GM21825 (cell line): Measurements from ENCODE around the gene PARD3.
"Not testable (repeated sequence)": the region's sequence is repeated elsewhere in the genome, so short reads cannot be mapped to it uniquely, and the experiment has no call there.

Source experiments
- ATAC-seq: cut with Tn5 transposase; IDR thresholded peaks from one replicate; pipeline ENCODE4 v1.9.1; 2021; ENCODE audit warnings: mild to moderate bottlenecking, moderate library complexity; ENCODE audit not compliant: unreplicated experiment

Gene PARD3

DNA sequence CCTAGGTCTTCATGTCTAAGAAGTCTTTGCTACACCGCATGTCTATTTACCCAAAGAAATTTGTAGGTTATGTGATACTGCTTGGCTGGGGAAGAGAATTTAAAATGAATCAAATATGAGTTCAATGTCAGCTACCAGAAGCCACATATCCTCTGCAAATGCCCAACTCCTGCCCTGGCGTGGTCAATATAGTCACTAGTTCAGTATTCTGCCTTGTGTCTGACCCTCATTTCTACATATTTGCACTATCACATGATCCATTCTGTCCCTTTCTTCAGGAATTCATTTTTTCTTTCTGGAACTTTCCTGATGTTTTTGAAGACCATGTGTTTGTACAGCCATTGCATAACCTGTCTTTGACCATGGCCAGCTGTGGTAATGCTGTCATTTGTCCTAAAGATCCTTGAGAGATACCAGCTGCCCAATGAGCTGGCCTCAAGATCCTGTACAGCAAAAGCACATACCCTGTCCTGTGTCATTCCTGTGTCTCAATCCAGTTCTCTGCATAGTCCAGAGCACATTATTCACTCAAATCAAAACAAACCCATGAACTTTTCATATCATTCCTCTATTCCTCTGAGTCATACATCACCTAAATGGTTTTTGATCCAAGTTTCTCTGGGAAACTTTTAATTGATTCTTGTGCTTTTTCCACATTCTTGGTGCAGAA is 524.5 kb downstream of the PARD3 start:
- ATAC-seq = no peak

GRCh38 chr10:34288634-34289033 is 526.5 kb downstream of the PARD3 start:
- ATAC-seq = no peak

DNA sequence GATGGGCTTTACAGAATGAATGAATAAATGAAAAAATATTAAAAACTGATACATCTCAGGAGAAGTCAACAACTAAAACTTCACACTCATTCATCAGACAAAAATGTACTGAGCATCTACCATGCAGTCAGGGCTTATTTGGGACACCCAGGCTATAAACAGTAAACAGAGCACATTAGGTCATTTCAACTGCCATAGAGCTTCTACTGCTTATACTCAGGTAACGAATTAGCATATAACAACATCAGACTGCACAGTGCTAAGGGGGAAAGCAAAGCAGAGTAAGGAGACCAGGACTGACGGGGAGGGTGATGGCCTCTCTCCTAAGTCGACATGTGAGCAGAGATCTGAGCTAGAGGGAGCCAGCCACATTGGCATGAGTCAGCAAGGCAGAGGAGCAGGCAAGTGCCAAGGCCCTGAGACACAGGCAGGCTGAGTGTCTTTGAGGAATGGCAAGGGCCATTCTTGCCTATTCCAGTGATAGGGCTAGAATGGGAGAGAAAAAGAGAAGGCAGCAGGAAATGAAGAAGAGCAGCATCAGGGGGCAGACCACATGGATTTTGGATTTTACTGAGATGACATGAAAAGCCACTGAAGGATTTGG is 528.9 kb downstream of the PARD3 start:
- no peak for ATAC-seq

GRCh38 chr10:34281661-34282582 is 533.2 kb downstream of the PARD3 start:
- no peak for ATAC-seq

DNA sequence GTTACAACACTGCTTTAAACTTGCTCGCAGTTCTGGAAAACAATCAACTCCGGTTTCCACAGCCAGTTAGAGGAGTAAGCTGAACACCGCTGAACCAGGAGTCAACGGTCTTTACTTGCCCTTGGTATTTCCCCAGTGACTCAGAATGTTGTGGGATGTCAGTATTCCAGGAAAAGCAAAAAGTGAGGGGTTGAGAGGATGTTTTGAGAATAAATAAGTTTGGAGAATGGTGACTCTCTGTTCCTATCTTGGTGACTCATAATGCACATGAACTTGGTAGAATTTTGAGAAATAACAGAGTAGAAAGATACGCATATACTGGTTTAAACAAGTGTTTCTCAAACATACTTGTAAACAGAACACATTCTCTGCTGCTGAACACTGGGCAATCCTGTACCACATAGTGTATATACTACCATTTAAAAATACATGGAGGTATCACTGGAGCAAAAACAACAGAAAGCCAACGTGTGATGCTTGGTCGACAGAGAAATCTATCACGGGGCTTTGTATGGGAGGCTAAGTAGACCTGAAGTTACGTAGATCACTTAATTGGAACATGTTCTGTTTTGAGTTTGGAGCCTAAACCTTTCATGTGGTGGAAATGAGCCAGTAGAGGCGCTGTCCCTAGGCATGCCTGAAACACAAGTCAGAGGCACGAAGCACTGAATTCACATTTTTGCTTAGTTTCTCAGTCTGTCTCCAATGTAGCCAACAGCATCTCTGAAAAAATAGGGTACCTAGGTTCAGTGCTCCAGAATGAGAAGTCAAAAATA is 534.3 kb downstream of the PARD3 start:
- no peak for ATAC-seq

GRCh38 chr10:34275626-34276130 is 539.4 kb downstream of the PARD3 start:
- no peak for ATAC-seq

GRCh38 chr10:34274906-34275305 is 540.2 kb downstream of the PARD3 start:
- ATAC-seq = no peak

DNA sequence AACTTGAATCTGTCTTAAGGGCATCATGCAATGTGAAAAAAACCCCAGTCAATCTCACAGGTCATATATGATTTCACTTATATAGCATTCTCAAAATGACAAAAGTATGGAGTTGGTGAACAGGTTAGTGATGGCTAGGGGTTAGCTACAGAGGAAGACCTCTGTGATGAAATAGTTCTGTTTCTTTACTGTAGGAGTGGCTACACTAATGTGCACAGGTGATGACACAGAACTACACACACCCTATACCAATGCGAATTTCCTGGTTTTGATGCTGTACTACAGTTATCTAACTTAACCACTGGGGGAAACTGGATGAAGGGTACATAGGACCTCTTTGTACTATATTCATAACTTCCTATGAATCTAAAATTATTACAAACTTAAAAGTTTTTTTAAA is 541.8 kb downstream of the PARD3 start:
- no peak for ATAC-seq

DNA sequence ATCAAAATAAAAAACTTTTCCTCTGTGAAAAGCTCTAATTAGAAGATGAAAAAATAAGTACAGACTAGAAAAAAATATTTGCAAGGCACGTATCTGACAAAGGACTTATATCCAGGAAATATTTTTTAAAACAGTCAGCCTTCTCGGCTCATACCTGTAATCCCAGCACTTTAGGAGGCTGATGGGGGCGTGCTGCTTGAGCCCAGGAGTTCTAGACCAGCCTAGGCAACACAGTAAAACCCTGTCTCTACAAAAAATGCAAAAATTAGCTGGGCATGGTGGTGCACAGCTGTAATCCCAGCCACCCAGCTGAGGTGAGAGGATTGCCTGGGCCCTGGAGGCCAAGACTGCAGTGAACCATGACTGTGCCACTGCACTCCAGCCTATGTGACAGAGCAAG is 542.8 kb downstream of the PARD3 start:
- ATAC-seq = no peak

DNA sequence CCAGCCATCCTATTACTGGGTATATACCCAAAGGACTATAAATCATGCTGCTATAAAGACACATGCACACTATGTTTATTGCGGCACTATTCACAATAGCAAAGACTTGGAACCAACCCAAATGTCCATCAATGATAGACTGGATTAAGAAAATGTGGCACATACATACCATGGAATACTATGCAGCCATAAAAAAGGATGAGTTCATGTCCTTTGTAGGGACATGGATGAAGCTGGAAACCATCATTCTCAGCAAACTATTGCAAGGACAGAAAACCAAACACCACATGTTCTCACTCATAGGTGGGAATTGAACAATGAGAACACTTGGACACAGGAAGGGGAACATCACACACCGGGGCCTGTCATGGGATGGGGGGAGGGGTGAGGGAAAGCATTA is 546.7 kb downstream of the PARD3 start:
- not testable (repeated sequence) for ATAC-seq

DNA sequence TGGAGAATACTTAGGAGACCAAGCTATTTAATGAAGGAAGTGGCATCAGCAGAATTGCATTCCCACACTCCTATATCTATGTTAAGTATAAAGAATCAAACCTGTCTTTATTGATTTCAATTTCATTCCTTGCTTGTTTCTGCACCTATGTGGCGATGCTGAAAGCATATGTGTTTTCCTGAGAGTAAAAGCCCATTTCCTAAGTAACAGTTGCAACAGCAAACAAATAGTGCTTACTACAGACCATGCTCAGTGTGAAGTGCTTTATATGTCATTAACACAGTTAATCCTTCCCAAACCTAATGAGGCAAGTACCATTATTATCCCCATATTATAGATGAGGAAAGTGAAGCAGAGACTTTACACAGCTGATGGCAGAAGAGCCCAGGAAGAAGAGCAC is 552.1 kb downstream of the PARD3 start:
- no peak for ATAC-seq

GRCh38 chr10:34260904-34261303 is 554.2 kb downstream of the PARD3 start:
- ATAC-seq = no peak

GRCh38 chr10:34256216-34256615 is 558.9 kb downstream of the PARD3 start:
- ATAC-seq = no peak

DNA sequence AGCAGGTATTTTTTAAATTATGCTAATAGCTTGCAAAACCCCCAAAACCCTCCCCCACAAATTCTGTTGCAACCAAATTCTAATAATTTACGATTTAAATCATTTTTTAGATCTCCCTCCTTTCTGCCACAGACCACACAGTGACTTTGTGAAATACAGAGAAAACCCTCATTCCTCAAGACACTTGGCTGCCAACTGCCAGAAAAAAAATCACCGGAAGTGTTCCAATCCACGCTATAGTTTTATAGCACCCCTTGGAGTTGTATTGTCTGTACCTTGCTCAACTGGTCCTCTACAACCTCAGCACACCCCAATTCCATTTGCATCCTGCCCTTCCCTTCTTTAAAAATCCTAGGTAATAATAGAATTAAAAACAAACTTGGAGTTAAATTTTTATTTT is 560.1 kb downstream of the PARD3 start:
- no peak for ATAC-seq

GRCh38 chr10:34254596-34254995 is 560.5 kb downstream of the PARD3 start:
- no peak for ATAC-seq

- ATAC-seq = no peak
These were observed 563.0 kb downstream of the PARD3 start for GRCh38 chr10:34252111-34252510.

GRCh38 chr10:34251177-34251576 is 563.9 kb downstream of the PARD3 start:
- no peak for ATAC-seq

DNA sequence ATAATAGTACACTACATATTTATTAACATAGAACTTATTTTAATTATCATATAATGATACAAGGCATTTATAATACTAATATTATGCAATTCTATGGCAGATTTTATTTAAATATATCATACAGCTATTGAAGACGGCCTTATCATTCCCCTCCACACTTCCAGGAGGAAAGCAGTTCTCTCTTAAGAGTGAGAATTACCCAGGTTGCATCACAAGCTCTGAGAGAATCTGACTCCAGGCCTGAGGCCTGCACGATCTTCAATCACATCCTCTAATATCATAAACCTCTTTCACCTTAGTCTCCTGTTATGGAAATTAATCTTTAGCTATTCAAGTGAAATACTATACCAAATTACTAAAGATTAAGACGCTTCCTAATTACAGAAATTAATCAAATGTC is 564.4 kb downstream of the PARD3 start:
- no peak for ATAC-seq

- no peak for ATAC-seq
These were observed 565.5 kb downstream of the PARD3 start for GRCh38 chr10:34249634-34250033.

GRCh38 chr10:34247560-34247959 is 567.5 kb downstream of the PARD3 start:
- no peak for ATAC-seq
